Measurements from ENCODE around the gene FRRS1L. TPM values are rescaled to one million over a fixed set of nuclear protein-coding genes. Genes with fewer than 3 reads are reported as not detected.

Gene FRRS1L, protein sequence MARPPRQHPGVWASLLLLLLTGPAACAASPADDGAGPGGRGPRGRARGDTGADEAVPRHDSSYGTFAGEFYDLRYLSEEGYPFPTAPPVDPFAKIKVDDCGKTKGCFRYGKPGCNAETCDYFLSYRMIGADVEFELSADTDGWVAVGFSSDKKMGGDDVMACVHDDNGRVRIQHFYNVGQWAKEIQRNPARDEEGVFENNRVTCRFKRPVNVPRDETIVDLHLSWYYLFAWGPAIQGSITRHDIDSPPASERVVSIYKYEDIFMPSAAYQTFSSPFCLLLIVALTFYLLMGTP
- 0.15 to 0.27 TPM (median 0.27 TPM) in 5 replicates for total RNA-seq (2022; extraction: Qiagen RNA extraction)

DNA sequence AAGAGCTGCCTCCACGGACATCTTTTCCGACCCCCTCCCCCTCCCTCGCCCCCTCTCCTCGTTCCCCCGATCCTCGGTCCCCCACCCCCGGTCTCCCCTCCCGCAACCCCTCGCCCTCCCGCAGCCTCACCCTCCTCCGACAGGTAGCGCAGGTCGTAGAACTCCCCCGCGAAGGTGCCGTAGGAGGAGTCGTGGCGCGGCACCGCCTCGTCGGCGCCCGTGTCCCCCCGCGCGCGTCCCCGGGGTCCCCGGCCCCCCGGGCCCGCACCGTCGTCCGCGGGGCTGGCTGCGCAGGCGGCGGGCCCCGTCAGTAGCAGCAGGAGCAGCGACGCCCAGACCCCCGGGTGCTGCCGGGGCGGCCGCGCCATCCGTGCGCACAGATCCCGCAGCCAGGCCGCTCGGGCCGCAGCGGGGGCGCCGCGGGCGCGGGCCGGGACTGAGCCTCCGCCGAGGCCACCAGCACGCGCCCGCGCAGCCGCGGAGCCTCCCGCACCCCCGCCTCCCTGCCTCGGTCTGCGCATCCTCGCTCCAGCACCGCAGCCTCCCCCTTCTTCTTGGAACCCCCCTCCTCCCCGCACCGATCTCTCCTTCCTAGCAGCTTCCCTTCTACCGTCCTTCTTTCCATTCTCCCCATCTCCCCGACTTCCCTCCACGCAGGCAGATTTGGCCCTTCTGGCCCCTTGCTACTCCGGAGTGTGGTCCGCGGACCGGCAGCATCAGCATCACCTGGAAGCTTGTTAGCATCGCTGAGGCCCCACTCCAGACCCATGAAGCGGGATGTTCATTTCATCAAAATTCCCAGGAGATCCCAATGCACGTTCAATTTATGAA lies at the start of gene FRRS1L:
Gene FRRS1L (minus strand): TSS at position 479 of the 831 bp plus-strand sequence. CDS start 111 bp downstream, at position 368.

GRCh38 chr9:109119439-109120203 lies 47.4 kb downstream of the FRRS1L start, which contains the start of gene TMEM245:
Gene TMEM245, minus strand, starts transcription at chr9:109119947. Its CDS starts 34 bp downstream, at chr9:109119913.

Other genes with a start within 250 kb of the FRRS1L start
- 17.9 to 20.1 TPM (median 18.8 TPM) in 5 replicates for gene ELP1, start 233.1 kb downstream of the FRRS1L start, total RNA-seq (2022; extraction: Qiagen RNA extraction)
- gene ABITRAM, start 232.8 kb downstream of the FRRS1L start, total RNA-seq (2022; extraction: Qiagen RNA extraction) = 20.0 to 24.3 TPM (median 20.9 TPM) in 5 replicates
- gene CTNNAL1, start 153.8 kb downstream of the FRRS1L start, total RNA-seq (2022; extraction: Qiagen RNA extraction) = 43.3 to 54.4 TPM (median 47.9 TPM) in 5 replicates
- gene TMEM245, start 47.3 kb downstream of the FRRS1L start, total RNA-seq (2022; extraction: Qiagen RNA extraction) = 47.7 to 62.6 TPM (median 57.5 TPM) in 5 replicates
- 26.1 to 29.4 TPM (median 26.8 TPM) in 5 replicates for gene EPB41L4B, start 153.8 kb upstream of the FRRS1L start, total RNA-seq (2022; extraction: Qiagen RNA extraction)

All from A549 treated with AZD2906 at 1 μM for 4 hours (cell line).